ENCODE measurements around the gene MLLT6. TPM values are rescaled to one million over a fixed set of nuclear protein-coding genes. Genes with fewer than 3 reads are reported as not detected.

MLLT6 gene
- total RNA-seq, 2 donors from 2014 or later: 38.6 to 71.6 TPM

- no peaks in the 10 kb centered on the region for H3K9me3 ChIP-seq
- no peak for DNase-seq (ENCODE audit: low spot score)
- H3K4me1 ChIP-seq: peaks cover 0 to 50% of the 10 kb centered on the region in 2 donors
- TF ChIP-seq CTCF (IDR thresholded peaks at IDR 0.05): no peak
- peak overlapping the region; percentile 71 to 83 for H3K27ac ChIP-seq
- H3K4me3 ChIP-seq: no peak overlapping the region
- no peaks in the 10 kb centered on the region for H3K27me3 ChIP-seq
- H3K36me3 ChIP-seq: peaks cover 24% of the 10 kb centered on the region
These were observed 35.7 kb downstream of the MLLT6 start for GRCh38 chr17:38740806-38741205.

DNA sequence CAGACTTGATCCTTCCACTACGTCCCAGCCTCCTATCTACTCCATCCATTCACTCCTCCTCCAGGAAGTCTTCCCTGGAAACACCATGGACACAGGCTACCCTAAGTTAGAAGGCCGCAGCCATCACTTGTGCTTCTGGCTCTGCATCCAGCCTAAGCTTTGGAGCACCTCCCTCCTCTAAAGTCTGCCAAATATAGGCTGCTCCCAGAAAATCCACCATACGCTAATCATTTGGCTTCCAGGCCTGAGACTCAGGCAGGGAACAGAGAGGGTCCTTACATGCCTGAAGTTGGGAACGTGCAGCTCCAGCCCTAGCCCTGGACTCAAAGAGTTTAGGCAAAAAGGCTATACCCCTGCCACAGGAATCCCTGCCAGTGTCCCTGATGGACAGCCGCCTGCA is 36.4 kb downstream of the MLLT6 start:
- H3K4me3 ChIP-seq: no peak overlapping the region
- peaks cover 0 to 50% of the 10 kb centered on the region in 2 donors for H3K4me1 ChIP-seq
- no peak for TF ChIP-seq CTCF (IDR thresholded peaks at IDR 0.05)
- peak overlapping the region; percentile 71 to 83 for H3K27ac ChIP-seq
- H3K9me3 ChIP-seq: no peaks in the 10 kb centered on the region
- peaks cover 24% of the 10 kb centered on the region for H3K36me3 ChIP-seq
- DNase-seq (ENCODE audit: low spot score): no peak
- H3K27me3 ChIP-seq: no peaks in the 10 kb centered on the region

GRCh38 chr17:38741921-38742410 is 36.9 kb downstream of the MLLT6 start:
- Histone ChIP-seq H3K27me3 (no peaks in the 10 kb centered on the region), H3K4me1 (peaks cover 0 to 55% of the 10 kb centered on the region in 2 donors), H3K36me3 (peaks cover 24% of the 10 kb centered on the region), H3K9me3 (no peaks in the 10 kb centered on the region), H3K27ac (peak overlapping the region; percentile 71 to 83), H3K4me3 (no peak overlapping the region)
- no peak for DNase-seq (ENCODE audit: low spot score)
- no peak for TF ChIP-seq CTCF (IDR thresholded peaks at IDR 0.05)

GRCh38 chr17:38742411-38743308 is 37.6 kb downstream of the MLLT6 start:
- no peaks in the 10 kb centered on the region for H3K9me3 ChIP-seq
- H3K36me3 ChIP-seq: peaks cover 24% of the 10 kb centered on the region
- no peak for TF ChIP-seq CTCF (IDR thresholded peaks at IDR 0.05)
- DNase-seq (ENCODE audit: low spot score): peak; percentile 85
- H3K4me3 ChIP-seq: no peak overlapping the region
- H3K27me3 ChIP-seq: no peaks in the 10 kb centered on the region
- H3K4me1 ChIP-seq: peaks cover 0 to 60% of the 10 kb centered on the region in 2 donors
- peak overlapping the region; percentile 71 to 83 for H3K27ac ChIP-seq

DNA sequence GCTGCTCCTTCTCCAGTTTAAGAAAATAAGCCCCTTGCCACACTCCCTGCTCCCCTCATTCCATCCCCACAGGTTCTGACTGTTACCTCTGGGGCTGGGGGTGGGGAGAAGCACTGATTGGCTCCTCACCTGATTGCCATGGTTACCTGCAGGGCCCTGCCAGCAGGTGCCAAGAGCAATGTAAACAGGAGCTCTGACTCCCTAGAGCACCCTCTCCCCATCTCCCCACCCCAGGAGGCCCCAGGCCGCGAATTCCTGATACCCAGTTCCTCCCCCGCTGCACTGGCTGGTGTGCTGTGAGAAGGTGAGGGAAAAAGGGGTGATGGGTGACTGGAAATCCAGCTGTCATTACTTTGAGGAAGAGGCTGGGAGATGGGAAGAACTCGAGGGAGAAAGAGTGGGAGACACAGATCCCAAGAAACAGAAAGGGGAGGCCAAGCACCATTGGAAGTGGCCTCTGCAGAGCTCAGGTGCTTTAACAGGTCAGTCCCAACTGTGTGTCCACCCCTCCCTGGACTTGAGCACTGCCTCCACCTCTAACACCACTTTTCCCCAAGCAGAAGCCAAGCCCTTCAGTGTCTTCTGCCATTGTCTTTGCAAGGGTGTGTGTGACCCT is 38.6 kb downstream of the MLLT6 start:
- H3K4me1 ChIP-seq: peaks cover 0 to 64% of the 10 kb centered on the region in 2 donors
- H3K27ac ChIP-seq: peak overlapping the region; percentile 71 to 83
- TF ChIP-seq CTCF (IDR thresholded peaks at IDR 0.05): no peak
- no peak overlapping the region for H3K4me3 ChIP-seq
- H3K36me3 ChIP-seq: peaks cover 14% of the 10 kb centered on the region
- DNase-seq (ENCODE audit: low spot score): no peak
- no peaks in the 10 kb centered on the region for H3K27me3 ChIP-seq
- no peaks in the 10 kb centered on the region for H3K9me3 ChIP-seq
